GM12878 (cell line): ENCODE data around the gene BCKDK. TPM values are rescaled to one million over a fixed set of nuclear protein-coding genes. Genes with fewer than 3 reads are reported as not detected.

ENCODE experiments used
- ATF2 ChIP-seq: IDR thresholded peaks from 2 replicates; pipeline ENCODE4 v1.6.1; 2012; ENCODE audit warnings: low read length, inconsistent platforms
- BCL3 ChIP-seq: IDR thresholded peaks from 2 replicates; pipeline ENCODE4 v1.6.1; 2011; ENCODE audit warnings: borderline replicate concordance, low read depth, mild to moderate bottlenecking, moderate library complexity, low read length; ENCODE audit not compliant: insufficient read depth, poor library complexity, severe bottlenecking
- BMI1 ChIP-seq: fragments of 450-650 bp; IDR thresholded peaks from 2 replicates; pipeline ENCODE4 v1.6.1; 2016; ENCODE audit warnings: mild to moderate bottlenecking, moderate library complexity, borderline replicate concordance
- FOS ChIP-seq: IDR thresholded peaks from 3 replicates; pipeline ENCODE4 v1.6.1; 2011; ENCODE audit warnings: borderline replicate concordance; ENCODE audit not compliant: insufficient read length; ENCODE audit errors: extremely low read depth
- FOXK2 ChIP-seq: fragments of 450-650 bp; IDR thresholded peaks from 2 replicates; pipeline ENCODE4 v1.6.1; 2017; ENCODE audit warnings: mild to moderate bottlenecking, moderate library complexity
- IRF5 ChIP-seq: fragments of 450-650 bp; IDR thresholded peaks from 2 replicates; pipeline ENCODE4 v1.6.1; 2017; ENCODE audit warnings: borderline replicate concordance
- JUND ChIP-seq: IDR thresholded peaks from 2 replicates; pipeline ENCODE4 v1.6.1; 2012; ENCODE audit warnings: low read depth, mild to moderate bottlenecking, low read length, improper control_type of control experiment, moderate library complexity
- MAX ChIP-seq: IDR thresholded peaks from 2 replicates; pipeline ENCODE4 v1.6.1; 2012; ENCODE audit warnings: low read depth, low read length, improper control_type of control experiment
- MTA3 ChIP-seq: IDR thresholded peaks from 2 replicates; pipeline ENCODE4 v1.6.1; 2012; ENCODE audit warnings: low read length, inconsistent platforms, borderline replicate concordance
- NFYB ChIP-seq: IDR thresholded peaks from 2 replicates; pipeline ENCODE4 v1.6.1; 2011; ENCODE audit warnings: low read depth, mild to moderate bottlenecking, low read length, improper control_type of control experiment, moderate library complexity; ENCODE audit not compliant: insufficient read depth
- PKNOX1 ChIP-seq: fragments of 450-650 bp; IDR thresholded peaks from 2 replicates; pipeline ENCODE4 v1.6.1; 2016; ENCODE audit warnings: mild to moderate bottlenecking
- POLR2AphosphoS2 ChIP-seq: IDR thresholded peaks from 2 replicates; pipeline ENCODE4 v1.6.1; 2011; ENCODE audit warnings: low read depth, mild to moderate bottlenecking, low read length, improper control_type of control experiment, moderate library complexity
- SMAD5 ChIP-seq: IDR thresholded peaks from 2 replicates; pipeline ENCODE4 v1.6.1; 2016; ENCODE audit warnings: antibody characterized with exemption, low read depth
- SREBF2 ChIP-seq: IDR thresholded peaks from 2 replicates; pipeline ENCODE4 v1.6.1; 2012; ENCODE audit warnings: mild to moderate bottlenecking, low read length
- USF1 ChIP-seq: IDR thresholded peaks from 2 replicates; pipeline ENCODE4 v1.6.1; 2011; ENCODE audit warnings: borderline replicate concordance, low read depth, mild to moderate bottlenecking, moderate library complexity, mixed read lengths, low read length; ENCODE audit not compliant: insufficient read depth; ENCODE audit errors: extremely low read length
- ZNF24 ChIP-seq: fragments of 450-650 bp; IDR thresholded peaks from 2 replicates; pipeline ENCODE4 v1.6.1; 2017; ENCODE audit warnings: antibody characterized with exemption, mild to moderate bottlenecking
- ZNF592 ChIP-seq: fragments of 450-650 bp; IDR thresholded peaks from 2 replicates; pipeline ENCODE4 v1.6.1; 2017; ENCODE audit warnings: mild to moderate bottlenecking, moderate library complexity
- polyA plus RNA-seq, 11 experiments: library from polyadenylated mRNA; depleted of rRNA in 4 of 11; unstranded in 6 of 11; stranded (reverse) in 5 of 11; fragments of >200 nt; fragmentation: Nextera tagmentation in 4 of 11; fragmentation: Illumina TruSeq in 1 of 11; extraction: Ambion mirVana in 4 of 11; extraction: Trizol in 1 of 11; gene quantifications; 1 replicate in 1 of 11; 2 replicates in 10 of 11; pipeline versions ENCODE4 v1.2.1 to v1.2.3, GENCODE V29; 2011 to 2016; ENCODE audit warnings: inconsistent platforms in 2 of 11, missing spikeins in 2 of 11, low read depth in 1 of 11
- total RNA-seq, 4 experiments: library from RNA; depleted of rRNA in 3 of 4; stranded (reverse); fragments of >200 nt in 3 of 4; fragmentation: Illumina TruSeq in 1 of 4; extraction: Trizol in 1 of 4; gene quantifications; 2 replicates each; pipeline versions ENCODE4 v1.2.1 to v1.2.3, GENCODE V29; 2013 to 2021

The BCKDK gene
- total and polyA plus RNA-seq, 10 of the 15 experiments (the other 5 are each of a cell fraction or from before 2014, with no cell fraction given) = 0.68 to 56.6 (median 32.8) TPM

GRCh38 chr16:31117384-31118222 lies 9.4 kb downstream of the BCKDK start, which contains the start of gene KAT8 (continued):
- TF ChIP-seq ATF2 (no peak), IRF5 (no peak), JUND (no peak), BMI1 (no peak), PKNOX1 (peak; percentile 51; the same call in 1 of the 2 replicates), ZNF592 (no peak; the same call in 1 of the 2 replicates), BCL3 (no peak), SMAD5 (peak; percentile 85), NFYB (peak; percentile 56; the same call in 1 of the 2 replicates), MAX (peak; percentile 10; the same call in 1 of the 2 replicates), SREBF2 (no peak), FOXK2 (no peak), ZNF24 (no peak), FOS (no peak), POLR2AphosphoS2 (peak; percentile 91), USF1 (no peak), MTA3 (no peak)
